ENCODE results near the gene A2ML1. TPM values are rescaled to one million over a fixed set of nuclear protein-coding genes. Genes with fewer than 3 reads are reported as not detected.
"Not testable (repeated sequence)": the region's sequence is repeated elsewhere in the genome, so short reads cannot be mapped to it uniquely, and the experiment has no call there.

A2ML1 gene
- total RNA-seq, result not detected

DNA sequence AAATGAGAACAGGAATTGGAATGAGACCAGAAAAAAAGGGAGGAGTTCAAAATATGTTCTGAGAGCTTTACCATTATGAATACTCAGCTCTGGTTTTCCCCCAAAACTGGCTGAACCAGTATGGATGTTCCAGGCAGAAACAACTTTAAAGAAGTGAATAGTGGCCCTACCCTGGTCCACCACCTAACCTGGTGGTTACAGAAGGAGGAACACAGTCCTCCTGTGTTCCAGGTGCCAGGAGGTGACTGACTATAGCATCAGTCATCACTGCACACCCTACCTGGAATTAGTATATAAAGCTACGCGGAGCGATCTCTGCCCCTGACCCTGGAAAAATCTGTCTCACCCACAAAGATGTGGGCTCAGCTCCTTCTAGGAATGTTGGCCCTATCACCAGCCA lies at the start of gene A2ML1:
A2ML1 (plus strand) TSS at position 324 of the 400 bp plus-strand sequence; CDS start at position 355, 31 bp downstream.
- CTCF ChIA-PET, result no interaction called here
- DNase-seq (no peak), ATAC-seq (no peak)
- Mint-ChIP-seq H3K27me3 (peaks cover 13% of the 10 kb centered on the region), H3K36me3 (no peaks in the 10 kb centered on the region), H3K4me3 (no peak within 1 kb of the TSS), H3K9me3 (ENCODE audit: low read depth) (no peaks in the 10 kb centered on the region), H3K4me1 (no peaks in the 10 kb centered on the region), H3K27ac (no peak within 1 kb of the TSS)

GRCh38 chr12:8773461-8773860 lies 49.0 kb upstream of the A2ML1 start:
- H3K4me3 Mint-ChIP-seq, result no peak overlapping the region
- ATAC-seq (no peak), DNase-seq (no peak)
- H3K27me3 Mint-ChIP-seq, result no peaks in the 10 kb centered on the region
- H3K27ac Mint-ChIP-seq, result no peak overlapping the region
- H3K9me3 Mint-ChIP-seq (ENCODE audit: low read depth), result no peaks in the 10 kb centered on the region
- no peaks in the 10 kb centered on the region for H3K36me3 Mint-ChIP-seq
- no peaks in the 10 kb centered on the region for H3K4me1 Mint-ChIP-seq
- CTCF ChIA-PET, result no interaction called here

DNA sequence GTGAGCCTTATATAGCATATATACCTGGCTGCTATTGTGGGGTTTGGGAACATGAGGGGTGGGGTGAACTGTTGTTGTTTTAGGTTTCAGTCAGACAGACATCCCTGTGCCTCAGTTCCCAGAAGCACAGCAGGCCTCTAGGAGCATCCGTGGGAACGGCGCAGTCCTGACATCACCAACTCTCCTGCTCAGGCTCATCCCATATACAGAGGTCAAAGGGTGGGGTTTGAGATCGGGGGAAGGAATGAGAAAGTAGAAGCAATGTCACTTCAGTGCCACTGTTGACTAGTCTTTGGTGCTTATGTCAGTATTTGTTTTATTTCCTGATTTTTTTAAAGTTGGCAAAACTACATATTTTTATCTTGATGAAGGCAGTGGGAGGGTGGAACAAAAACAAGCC lies 43.1 kb upstream of the A2ML1 start:
- Mint-ChIP-seq H3K4me3 (no peak overlapping the region), H3K27me3 (no peaks in the 10 kb centered on the region), H3K36me3 (no peaks in the 10 kb centered on the region), H3K27ac (no peak overlapping the region), H3K9me3 (ENCODE audit: low read depth) (no peaks in the 10 kb centered on the region), H3K4me1 (no peaks in the 10 kb centered on the region)
- CTCF ChIA-PET, result interaction anchor here (1.1 to 2.3 kb wide), 2 partner anchors 111 to 129 kb away, joined by 3 to 6 read pairs; no protein-coding TSS in a partner anchor
- no peak for DNase-seq
- no peak for ATAC-seq

GRCh38 chr12:8779862-8780261 lies 42.6 kb upstream of the A2ML1 start:
- H3K4me3 Mint-ChIP-seq, result no peak overlapping the region

DNA sequence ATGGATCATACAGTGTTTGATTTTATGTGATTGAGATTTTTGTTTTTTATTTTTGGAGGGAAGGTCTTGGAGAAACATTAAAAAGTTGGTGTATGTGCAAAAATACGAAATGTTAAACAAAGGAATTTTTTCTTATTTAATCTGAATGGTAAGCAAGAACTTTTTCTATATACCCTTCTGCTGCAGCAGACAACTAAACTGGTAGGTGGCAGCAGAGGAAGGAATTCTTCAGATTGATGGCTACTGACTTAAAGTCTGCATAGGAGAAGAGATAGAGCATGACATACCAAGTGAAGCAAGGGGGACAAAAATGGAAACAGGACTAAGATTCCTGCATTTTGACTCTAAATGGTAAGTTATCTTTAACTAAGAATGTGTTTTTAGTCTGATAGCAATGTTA lies 42.0 kb upstream of the A2ML1 start:
- no peak overlapping the region for H3K27ac Mint-ChIP-seq
- no peaks in the 10 kb centered on the region for H3K9me3 Mint-ChIP-seq (ENCODE audit: low read depth)
- no peaks in the 10 kb centered on the region for H3K4me1 Mint-ChIP-seq
- H3K4me3 Mint-ChIP-seq, result no peak overlapping the region
- H3K27me3 Mint-ChIP-seq, result no peaks in the 10 kb centered on the region
- DNase-seq (no peak), ATAC-seq (no peak)
- CTCF ChIA-PET, result interaction anchor here (2.3 kb wide), 1 partner anchor 110 kb away, joined by 6 read pairs; no protein-coding TSS in a partner anchor
- H3K36me3 Mint-ChIP-seq, result no peaks in the 10 kb centered on the region

More at GRCh38 chr12:8779862-8780261, 42.6 kb upstream of the A2ML1 start:
- ATAC-seq (no peak), DNase-seq (no peak)
- CTCF ChIA-PET, result interaction anchor here (1.1 to 2.3 kb wide), 2 partner anchors 110 to 128 kb away, joined by 3 to 6 read pairs; no protein-coding TSS in a partner anchor
- Mint-ChIP-seq H3K27me3 (no peaks in the 10 kb centered on the region), H3K36me3 (no peaks in the 10 kb centered on the region), H3K4me1 (no peaks in the 10 kb centered on the region), H3K27ac (no peak overlapping the region), H3K9me3 (ENCODE audit: low read depth) (no peaks in the 10 kb centered on the region)

GRCh38 chr12:8781381-8782127 lies 40.9 kb upstream of the A2ML1 start:
- Mint-ChIP-seq H3K4me1 (no peaks in the 10 kb centered on the region), H3K9me3 (ENCODE audit: low read depth) (no peaks in the 10 kb centered on the region), H3K36me3 (no peaks in the 10 kb centered on the region), H3K27ac (no peak overlapping the region), H3K4me3 (no peak overlapping the region), H3K27me3 (no peaks in the 10 kb centered on the region)
- no peak for ATAC-seq
- CTCF ChIA-PET, result interaction anchor here (0.8 kb wide), 1 partner anchor 79 kb away, joined by 3 read pairs; no protein-coding TSS in a partner anchor
- DNase-seq, result no peak

DNA sequence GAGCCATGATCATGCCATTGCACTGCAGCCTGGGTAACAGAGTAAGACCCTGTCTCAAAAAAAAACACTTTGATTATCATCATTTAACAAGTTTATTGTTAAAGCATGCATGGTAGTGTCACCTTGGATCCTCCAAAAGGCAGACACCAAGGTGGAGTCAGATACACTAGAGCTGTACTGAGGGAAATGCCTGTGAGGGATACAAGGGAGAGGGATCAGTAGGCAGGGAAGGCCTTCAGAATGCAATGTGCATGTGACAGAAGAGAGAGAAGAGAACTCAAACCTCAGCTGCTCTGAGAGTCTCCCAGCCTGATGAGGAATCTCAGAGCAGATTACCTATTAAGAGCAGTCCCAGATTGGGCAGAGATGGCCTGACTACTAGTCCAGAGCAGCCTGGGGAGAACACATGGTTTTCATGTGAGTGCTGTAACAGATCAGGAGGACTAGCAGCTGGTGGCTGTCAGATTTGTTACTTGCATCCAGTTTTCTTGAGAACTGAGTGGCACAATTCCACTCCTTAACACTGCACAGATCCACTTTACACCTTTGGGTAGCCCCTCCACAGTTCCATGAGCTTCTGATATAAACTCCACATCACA lies 38.0 kb upstream of the A2ML1 start:
- CTCF ChIA-PET, result no interaction called here

DNA sequence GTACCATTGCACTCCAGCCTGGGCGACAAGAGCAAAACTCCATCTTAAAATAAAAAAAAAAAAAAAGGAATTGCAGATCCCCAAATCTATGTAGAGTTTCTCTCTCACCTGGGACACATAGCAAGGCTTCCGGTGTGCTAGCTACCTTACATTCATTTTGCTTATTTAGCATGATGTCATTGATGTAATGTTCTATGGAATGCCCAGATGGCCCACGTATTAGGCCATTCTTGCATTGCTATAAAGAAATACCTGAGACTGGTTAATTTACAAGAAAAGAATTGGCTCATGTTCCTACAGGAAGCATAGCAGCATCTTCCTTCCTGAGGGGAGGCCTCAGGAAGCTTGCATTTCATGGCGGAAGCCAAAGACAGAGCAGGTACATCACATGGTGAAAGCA lies 36.9 kb upstream of the A2ML1 start:
- CTCF ChIA-PET, result no interaction called here
- no peak for ATAC-seq
- no peaks in the 10 kb centered on the region for H3K4me1 Mint-ChIP-seq
- H3K36me3 Mint-ChIP-seq, result no peaks in the 10 kb centered on the region
- H3K4me3 Mint-ChIP-seq, result no peak overlapping the region
- H3K27ac Mint-ChIP-seq, result no peak overlapping the region
- no peak for DNase-seq
- no peaks in the 10 kb centered on the region for H3K27me3 Mint-ChIP-seq
- no peaks in the 10 kb centered on the region for H3K9me3 Mint-ChIP-seq (ENCODE audit: low read depth)

More for the DNA sequence above, 38.0 kb upstream of the A2ML1 start:
- no peak overlapping the region for H3K27ac Mint-ChIP-seq
- H3K27me3 Mint-ChIP-seq, result no peaks in the 10 kb centered on the region
- DNase-seq (no peak), ATAC-seq (no peak)
- no peak overlapping the region for H3K4me3 Mint-ChIP-seq
- no peaks in the 10 kb centered on the region for H3K4me1 Mint-ChIP-seq
- no peaks in the 10 kb centered on the region for H3K36me3 Mint-ChIP-seq
- H3K9me3 Mint-ChIP-seq (ENCODE audit: low read depth), result no peaks in the 10 kb centered on the region

GRCh38 chr12:8787206-8787605 lies 35.2 kb upstream of the A2ML1 start:
- CTCF ChIA-PET; ATAC-seq; H3K27me3 Mint-ChIP-seq; DNase-seq; H3K4me1 Mint-ChIP-seq; H3K4me3 Mint-ChIP-seq; H3K36me3 Mint-ChIP-seq; H3K9me3 Mint-ChIP-seq (ENCODE audit: low read depth); H3K27ac Mint-ChIP-seq: not testable (repeated sequence)

DNA sequence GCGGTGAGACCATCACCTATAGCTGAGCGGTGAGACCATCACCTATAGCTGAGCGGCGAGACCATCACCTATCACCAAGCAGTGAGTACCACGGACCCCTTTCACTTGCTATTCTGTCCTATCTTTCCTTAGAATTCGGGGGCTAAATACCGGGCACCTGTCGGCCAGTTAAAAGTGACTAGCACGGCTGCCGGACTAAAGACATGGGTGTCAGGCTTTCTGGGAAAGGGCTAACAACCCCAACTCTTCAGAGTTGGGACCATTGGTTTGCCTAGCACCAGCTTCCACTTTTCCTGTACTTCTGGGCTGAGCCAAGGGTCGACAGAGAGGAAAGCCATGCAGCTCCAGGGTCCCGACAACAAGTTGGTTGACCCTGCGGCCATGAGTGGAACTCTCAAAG lies 33.7 kb upstream of the A2ML1 start:
- H3K4me1 Mint-ChIP-seq; H3K27me3 Mint-ChIP-seq; H3K36me3 Mint-ChIP-seq; DNase-seq; CTCF ChIA-PET; ATAC-seq; H3K9me3 Mint-ChIP-seq (ENCODE audit: low read depth): not testable (repeated sequence)
- Mint-ChIP-seq H3K27ac (peak overlapping the region; percentile 56), H3K4me3 (peak overlapping the region; percentile 73)

- H3K4me1 Mint-ChIP-seq; H3K9me3 Mint-ChIP-seq (ENCODE audit: low read depth); H3K27ac Mint-ChIP-seq; DNase-seq; H3K27me3 Mint-ChIP-seq; CTCF ChIA-PET; H3K36me3 Mint-ChIP-seq; ATAC-seq: not testable (repeated sequence)
- H3K4me3 Mint-ChIP-seq, result peak overlapping the region; percentile 73
Measured at GRCh38 chr12:8789341-8790013, 32.9 kb upstream of the A2ML1 start.

GRCh38 chr12:8793226-8793625 lies 29.2 kb upstream of the A2ML1 start:
- ATAC-seq; H3K27ac Mint-ChIP-seq; H3K36me3 Mint-ChIP-seq; H3K4me1 Mint-ChIP-seq; H3K4me3 Mint-ChIP-seq; DNase-seq; CTCF ChIA-PET; H3K9me3 Mint-ChIP-seq (ENCODE audit: low read depth); H3K27me3 Mint-ChIP-seq: not testable (repeated sequence)

GRCh38 chr12:8794611-8795010 lies 27.8 kb upstream of the A2ML1 start:
- H3K4me1 Mint-ChIP-seq; ATAC-seq; H3K4me3 Mint-ChIP-seq; H3K27me3 Mint-ChIP-seq; H3K9me3 Mint-ChIP-seq (ENCODE audit: low read depth); H3K27ac Mint-ChIP-seq; DNase-seq; CTCF ChIA-PET; H3K36me3 Mint-ChIP-seq: not testable (repeated sequence)
